ENCODE data around the gene PHLDB1. TPM values are rescaled to one million over a fixed set of nuclear protein-coding genes. Genes with fewer than 3 reads are reported as not detected.

Gene PHLDB1
- total and polyA plus RNA-seq, 2 donors (not counting 3 experiments of a cell fraction or from before 2014, with no cell fraction given), result 99.7 to 183 TPM

- Histone ChIP-seq H3K27ac (ENCODE audit: insufficient read depth, low read depth, low read length) (peak overlapping the region; percentile 96), H3K36me3 (ENCODE audit: control insufficient read depth in 2 of 2, extremely low read depth in 1 of 2, insufficient read depth in 2 of 2, low read length in 2 of 2) (peaks cover 5 to 14% of the 10 kb centered on the region in 2 experiments), H3K4me3 (replicated peaks in 1 of 3; ENCODE audit: insufficient read depth in 1 of 3, low read depth in 1 of 3, low read length in 3 of 3) (peak overlapping the region; percentile 59 to 74 (median 70)), H3K4me2 (ENCODE audit: insufficient read depth, low read length) (peak overlapping the region; percentile 59), H2AFZ (ENCODE audit: low read depth, low read length) (no peak overlapping the region), H3K9me1 (replicated peaks; ENCODE audit: control insufficient read depth, extremely low read depth, insufficient read depth, low read length) (no peaks in the 10 kb centered on the region), H3K4me1 (ENCODE audit: control insufficient read depth, extremely low read depth, insufficient read depth, low read length) (peaks cover 58% of the 10 kb centered on the region), H3K27me3 (ENCODE audit: control insufficient read depth in 2 of 2, insufficient read depth in 2 of 2, low read length in 2 of 2) (no peaks in the 10 kb centered on the region), H3K9me3 (replicated peaks; ENCODE audit: control insufficient read depth, insufficient read depth, low read length) (no peaks in the 10 kb centered on the region), H3K79me2 (ENCODE audit: control insufficient read depth, insufficient read depth, low read length) (peaks cover 44% of the 10 kb centered on the region), H3K9ac (replicated peaks; ENCODE audit: extremely low read depth, insufficient read depth, low read length) (peak overlapping the region; percentile 78), H4K20me1 (replicated peaks; ENCODE audit: control insufficient read depth, extremely low read depth, insufficient read depth, low read length) (no peaks in the 10 kb centered on the region)
- FAIRE-seq (no peak), DNase-seq (ENCODE audit: low read depth, low spot score) (peak; percentile 22)
- intact Hi-C loops (cut with micrococcal nuclease) (loop anchor here (1.0 to 2.0 kb wide), 2 partner anchors 10 to 15 kb away; partner anchors contain the start of gene PHLDB1), dilution Hi-C loops (cut with MboI; ENCODE audit: extremely low pct_ligation_motif_present, low sequenced_read_pairs) (no loop called here)
- BruUV-seq (replicated peaks), result TSS peak; percentile 29
- no peak for TF ChIP-seq EZH2 (IDR thresholded peaks at IDR 0.05; ENCODE audit: borderline replicate concordance, low read depth, low read length, severe bottlenecking)
- TF ChIP-seq POLR2AphosphoS5 (IDR thresholded peaks at IDR 0.05; ENCODE audit: insufficient read depth, low read depth, low read length), result no peak
- no peak for TF ChIP-seq JUN (IDR thresholded peaks at IDR 0.05; ENCODE audit: borderline replicate concordance, insufficient read depth, insufficient read length, low read depth)
- no peak for TF ChIP-seq MYC (IDR thresholded peaks at IDR 0.05; ENCODE audit: low read depth, low read length)
- TF ChIP-seq POLR2A (IDR thresholded peaks at IDR 0.05; ENCODE audit: low read depth, low read length), result no peak
- TF ChIP-seq CTCF (IDR thresholded peaks at IDR 0.05; ENCODE audit: extremely low read depth in 1 of 2, insufficient read depth in 1 of 2, low read depth in 1 of 2, low read length in 2 of 2), result no peak
- TF ChIP-seq GATA2 (IDR thresholded peaks at IDR 0.05; ENCODE audit: insufficient read depth, insufficient read length, low read depth, low read length), result no peak
- POLR2A ChIA-PET, result interaction anchor here (1.6 to 3.9 kb wide), 3 partner anchors 9 to 15 kb away, joined by 11 to 29 read pairs (median 13); partner anchors contain the start of gene PHLDB1
- CTCF ChIA-PET, result interaction anchor here (1.0 to 8.3 kb wide), 6 partner anchors 11 to 37 kb away, joined by 3 to 138 read pairs (median 7); partner anchors contain the start of gene PHLDB1
Measured at GRCh38 chr11:118621784-118622375, 14.5 kb downstream of the PHLDB1 start.
